MV-4-11 (cell line): ENCODE results near the gene DRGX.

Experiments used
- DNase-seq: peaks from one replicate; lab custom pipeline; 2025; lab: John Stamatoyannopoulos, UW

DRGX gene

DNA sequence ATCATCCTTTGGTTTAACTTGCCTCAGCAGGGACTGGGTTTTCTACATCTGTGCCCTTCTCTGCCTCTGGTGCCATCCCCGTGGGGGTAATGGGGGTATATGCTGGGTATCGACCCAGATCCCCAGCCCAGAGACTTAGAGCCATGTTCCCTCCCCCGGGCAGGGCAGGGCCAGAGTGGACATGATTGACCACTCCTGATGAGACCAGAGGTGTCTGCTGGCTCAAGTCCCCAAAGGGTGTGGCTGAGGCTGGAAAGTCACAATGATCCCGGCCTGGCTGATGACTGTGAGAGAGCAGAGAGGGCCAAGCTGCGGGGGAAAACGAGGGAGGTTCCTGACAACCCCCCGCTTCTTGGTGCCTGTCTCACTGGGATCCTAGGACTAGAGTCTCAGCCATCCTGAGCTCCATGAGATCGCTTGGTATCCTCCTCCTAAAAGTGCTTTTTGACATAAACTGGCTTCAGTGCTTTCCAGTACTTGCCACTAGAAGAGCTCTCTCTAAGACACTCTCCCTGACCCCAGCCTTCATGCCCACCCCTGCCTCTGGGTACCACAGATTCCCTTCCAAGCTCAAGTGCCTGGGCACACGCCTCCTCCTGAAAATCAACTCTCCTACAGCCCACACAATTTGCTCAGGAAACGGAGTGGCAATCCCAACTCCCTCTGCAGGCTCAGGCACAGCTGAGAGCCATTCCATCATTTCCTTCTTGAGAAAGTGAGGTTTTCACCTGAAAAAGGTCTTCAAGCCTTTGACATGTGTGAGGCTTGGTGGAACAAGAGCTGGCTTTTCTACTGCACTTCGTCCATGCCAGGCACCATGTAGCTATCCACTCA, 33.9 kb downstream of the DRGX start:
- DNase-seq: no peak

DNA sequence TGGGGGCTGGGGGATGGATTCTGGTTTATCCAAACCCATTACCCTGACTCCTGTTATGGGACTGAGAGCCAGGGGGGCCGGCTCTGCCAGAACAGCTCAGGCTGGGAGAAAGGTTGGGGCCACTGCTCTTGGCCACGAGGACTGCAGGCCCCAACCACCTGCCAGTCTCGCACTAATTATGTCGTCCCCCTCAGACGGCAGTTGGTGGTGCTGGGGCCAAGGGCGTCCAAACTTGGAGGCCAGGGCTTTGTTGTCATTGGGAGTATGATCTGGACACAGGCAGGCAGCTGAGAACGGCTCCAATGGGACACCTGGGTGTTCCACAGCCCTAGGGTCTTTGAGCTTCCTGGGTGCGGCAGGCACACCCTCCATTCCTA, 34.7 kb downstream of the DRGX start:
- no peak for DNase-seq

DNA sequence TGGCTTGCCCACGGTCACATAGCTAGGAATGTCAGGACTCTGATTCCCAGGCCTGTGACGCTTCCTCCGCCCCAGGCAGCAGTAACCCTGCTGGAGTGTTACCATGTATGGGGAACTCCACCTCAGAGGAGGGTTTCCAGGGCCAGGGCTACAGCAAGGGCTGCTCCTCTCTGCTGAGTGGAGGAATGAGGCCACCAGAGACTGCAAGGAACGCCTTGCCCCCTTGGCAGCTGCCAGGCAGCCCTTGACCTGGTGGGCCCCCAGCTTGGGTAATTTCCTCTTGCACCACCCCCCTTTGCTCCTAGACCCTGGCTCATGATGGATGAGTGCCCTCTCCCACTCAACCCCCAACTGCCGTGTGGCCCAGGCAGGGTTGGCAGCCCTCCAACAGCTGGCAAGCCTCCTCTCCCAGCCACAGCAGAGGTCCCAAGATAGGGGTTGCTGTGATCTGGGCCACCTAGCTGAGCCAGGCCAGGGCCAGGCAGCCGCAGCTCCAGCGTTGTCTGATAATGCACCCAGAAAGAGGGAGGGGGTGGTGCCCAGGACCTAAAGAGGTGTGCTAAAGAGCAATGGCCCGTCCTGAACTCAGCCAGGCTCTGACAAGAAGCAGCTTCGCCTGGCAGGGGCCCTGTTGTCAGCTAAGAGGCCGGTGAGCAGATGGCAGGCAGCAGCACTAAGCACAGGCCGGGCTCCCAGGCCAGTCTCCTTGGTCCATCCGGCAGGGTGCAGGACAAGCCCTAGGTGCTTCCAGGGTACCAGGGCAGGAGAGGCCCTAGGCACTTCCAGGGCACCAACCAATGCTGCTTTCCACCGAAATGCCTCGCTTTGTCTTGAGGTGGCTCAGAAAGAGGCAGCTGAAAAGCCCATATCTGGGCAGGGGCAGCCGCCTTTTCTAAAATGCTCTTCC, 35.4 kb downstream of the DRGX start:
- DNase-seq: peak; percentile 31

DNA sequence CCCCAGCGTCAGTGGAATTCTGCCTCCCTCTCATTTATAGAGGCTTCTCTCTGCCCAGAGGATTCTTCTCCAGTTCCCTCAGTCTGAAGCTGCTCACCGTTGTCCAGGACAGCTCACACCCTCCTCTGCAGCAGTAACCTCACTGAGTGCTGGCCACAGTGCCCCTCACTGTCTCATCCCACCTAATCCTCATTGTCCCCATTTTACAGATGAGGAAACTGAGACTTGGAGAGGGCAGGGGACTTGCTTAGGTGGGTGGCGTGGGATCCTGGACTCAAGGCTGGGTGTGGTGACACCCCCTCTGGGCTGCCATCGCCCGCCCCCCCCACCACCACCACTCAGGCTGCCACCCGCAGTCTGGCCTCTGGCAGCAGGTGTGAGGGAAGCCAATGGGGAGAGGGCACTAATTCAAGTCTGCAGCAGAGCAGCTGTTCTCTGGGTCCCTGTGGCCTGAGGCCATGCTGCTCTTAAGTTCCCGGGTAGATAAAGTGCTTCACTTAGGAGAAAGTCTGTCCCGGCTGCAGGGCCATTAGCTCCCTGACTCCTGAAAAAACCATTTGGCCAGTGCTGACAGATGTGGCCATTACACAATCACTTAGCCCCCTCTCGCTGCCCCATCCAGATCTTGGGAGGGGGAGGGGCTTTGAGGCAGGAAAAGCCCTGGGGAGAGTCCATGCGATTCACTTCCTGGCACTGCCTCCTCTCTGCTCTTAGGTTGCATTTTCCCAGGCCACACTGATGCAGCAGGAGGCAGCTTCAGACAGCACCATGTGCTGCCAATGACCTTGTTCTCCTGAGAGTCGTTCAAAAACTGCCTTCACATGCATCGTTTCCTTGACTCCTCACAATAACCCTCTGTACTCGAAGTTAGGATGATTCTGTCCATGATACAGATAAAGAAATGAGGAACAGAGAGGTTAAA, 36.3 kb downstream of the DRGX start:
- peak; percentile 31 for DNase-seq

DNA sequence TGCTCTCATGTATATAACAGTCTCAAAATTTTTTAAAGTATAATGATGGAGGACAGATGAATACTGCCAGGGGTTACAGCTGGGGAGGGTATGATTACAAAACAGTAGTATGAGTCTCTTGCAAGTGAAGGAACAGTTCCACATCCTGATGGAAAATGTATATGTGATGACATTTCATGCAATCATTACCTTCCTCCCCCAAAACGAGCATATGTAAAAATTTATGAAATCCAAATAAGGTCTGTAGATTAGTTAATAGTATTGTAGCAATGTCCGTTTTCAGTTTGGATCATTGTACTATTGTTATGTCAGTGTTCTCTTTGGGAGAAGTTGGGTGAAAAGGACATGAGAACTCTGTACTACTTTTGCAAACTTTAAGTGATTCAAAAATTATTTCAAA, 38.0 kb downstream of the DRGX start:
- DNase-seq: peak; percentile 15

DNA sequence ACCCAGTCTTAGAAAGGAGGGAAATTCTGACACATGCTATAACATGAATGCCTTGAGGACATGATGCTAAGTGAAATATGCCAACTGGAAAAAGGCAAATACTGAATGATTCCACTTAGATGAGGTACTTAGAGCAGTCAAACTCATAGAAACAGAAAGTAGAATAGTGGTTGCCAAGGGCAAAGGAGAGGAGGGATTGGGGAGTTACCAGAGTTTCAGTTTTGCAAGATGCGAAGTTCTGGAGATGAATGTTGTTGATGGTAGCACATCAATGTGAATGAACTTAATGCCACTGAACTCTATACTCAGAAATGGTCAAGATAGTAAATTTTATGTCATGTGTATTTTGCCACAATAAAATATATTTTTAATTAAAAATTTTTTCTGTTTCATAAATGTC, 38.9 kb downstream of the DRGX start:
- peak; percentile 35 for DNase-seq

DNA sequence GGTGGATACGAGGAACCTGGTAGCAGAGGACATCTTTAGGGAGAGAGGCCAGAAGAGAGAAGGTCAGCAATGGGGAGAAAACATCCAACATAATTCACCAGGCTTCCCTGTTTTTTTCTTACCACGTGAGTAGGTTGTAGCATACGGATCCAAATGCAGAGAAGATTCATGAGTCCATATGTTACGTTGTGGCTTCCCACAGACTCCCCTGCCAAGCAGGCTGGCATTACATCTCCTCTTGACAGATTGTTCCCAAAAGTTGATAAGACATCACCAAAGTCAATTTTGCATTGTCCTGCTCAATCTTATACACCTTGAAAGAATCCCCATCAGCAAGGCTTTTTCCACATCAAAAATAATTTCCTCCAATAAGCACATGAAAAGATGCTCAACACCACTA, 39.7 kb downstream of the DRGX start:
- DNase-seq: no peak

DNA sequence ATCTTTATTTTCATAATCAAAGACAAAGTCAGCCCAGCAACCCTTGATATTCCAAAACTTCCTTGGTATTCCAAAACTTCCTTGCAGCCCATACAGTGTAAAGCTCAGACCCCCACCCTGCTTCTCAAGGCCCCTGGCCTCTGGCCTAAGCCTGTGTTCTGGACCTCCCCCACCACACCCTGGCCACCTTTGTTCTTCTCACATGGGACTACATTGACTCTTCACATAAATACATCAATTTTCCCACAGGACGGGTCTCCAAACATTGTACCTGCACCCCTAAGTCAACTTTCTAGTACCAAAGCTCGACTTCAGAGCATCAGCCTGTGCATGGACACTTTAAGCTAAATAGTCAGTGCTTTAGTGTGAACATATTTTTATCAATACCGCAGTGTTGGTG, 40.7 kb downstream of the DRGX start:
- no peak for DNase-seq

DNA sequence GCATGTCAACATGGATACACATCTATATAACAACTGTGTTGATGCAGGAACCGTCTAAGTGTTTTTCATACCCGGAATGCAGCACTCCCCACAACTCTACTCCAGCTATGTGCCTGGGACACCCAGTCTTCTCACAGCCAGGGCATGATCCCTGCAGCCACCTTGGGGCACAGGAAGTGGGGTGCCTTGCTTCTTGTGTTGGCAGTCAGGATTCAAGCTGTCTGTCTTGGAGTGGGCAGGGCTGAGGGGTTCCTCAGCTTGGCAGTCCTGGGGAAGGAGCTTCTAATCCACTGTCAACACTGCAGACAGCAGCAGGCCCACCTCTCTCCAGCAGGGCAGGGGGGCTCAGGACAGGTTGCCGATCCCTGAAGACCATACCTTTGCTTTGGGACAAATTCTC, 41.3 kb downstream of the DRGX start:
- no peak for DNase-seq

DNA sequence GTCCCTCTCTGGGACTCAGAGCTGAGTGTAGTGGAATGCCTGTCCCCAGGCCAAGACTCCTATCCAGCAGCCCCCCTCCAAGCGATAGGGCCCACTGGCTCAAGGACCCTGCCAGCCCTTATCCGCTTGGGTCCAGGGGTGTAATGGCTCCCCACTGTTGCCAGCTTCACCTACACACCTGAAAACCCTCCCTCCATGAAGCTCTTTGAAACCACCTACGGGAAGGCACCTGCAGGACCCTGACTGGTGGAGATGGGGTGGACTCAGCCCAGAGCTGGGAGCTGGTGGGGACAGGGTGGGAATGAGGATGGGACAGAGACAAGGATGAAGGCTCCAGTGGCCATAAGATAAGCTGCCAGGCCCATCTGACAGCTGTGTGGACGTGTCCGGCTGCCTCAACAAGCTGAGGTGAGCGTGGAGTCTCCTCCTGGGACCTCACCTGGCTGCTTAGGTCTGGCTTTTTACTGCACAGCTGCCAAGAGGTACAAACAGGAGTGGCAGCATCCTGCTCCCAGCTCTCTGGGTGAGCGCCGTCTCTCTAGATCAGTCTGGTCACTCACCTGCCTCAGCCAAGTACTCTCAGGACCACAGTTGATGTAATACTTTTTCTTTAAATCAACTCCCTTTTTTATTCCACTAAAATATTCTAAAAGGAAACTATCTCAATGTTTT, 41.9 kb downstream of the DRGX start:
- DNase-seq: no peak

DNA sequence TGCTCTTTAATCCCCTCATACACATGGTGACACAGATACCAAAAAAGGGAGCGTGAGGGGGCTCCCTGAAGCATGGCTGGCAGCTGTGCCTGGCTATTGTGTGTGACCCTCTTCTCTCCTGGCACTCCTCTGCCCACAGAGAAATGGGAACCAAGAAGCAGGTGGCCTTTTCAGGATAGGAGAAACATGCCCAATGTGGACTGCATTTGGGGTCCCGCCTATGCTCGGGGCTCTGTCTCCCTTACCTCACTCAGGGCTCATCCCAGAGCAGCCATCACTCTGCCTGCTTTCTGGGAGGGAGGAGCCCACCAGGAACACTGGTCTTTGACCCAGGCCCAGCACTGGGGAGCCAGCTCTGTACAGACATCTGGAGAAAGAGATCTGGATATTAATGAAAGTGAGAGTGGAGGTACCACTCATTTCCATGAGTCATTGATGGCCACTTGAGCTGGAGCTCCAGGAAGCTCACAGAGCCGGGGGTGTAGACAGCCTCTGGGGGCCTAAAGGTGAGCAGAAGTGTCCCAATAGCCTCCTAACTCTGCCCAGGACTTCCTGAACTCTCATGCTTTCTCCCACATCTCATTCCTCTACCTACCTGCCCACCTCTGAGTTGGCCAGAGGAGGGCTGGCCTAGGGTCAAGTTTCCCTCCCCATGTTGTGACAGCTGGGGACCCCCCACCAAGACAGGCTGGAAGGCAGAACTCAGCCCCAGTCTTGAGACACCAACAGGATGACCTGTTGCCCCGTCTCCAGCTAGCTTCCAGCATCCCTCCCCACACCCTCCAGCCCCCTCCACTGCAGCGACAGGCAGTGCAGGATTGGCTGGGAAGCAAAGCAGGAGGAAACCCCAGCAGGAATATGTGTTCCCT, 42.6 kb downstream of the DRGX start:
- DNase-seq: no peak

DNA sequence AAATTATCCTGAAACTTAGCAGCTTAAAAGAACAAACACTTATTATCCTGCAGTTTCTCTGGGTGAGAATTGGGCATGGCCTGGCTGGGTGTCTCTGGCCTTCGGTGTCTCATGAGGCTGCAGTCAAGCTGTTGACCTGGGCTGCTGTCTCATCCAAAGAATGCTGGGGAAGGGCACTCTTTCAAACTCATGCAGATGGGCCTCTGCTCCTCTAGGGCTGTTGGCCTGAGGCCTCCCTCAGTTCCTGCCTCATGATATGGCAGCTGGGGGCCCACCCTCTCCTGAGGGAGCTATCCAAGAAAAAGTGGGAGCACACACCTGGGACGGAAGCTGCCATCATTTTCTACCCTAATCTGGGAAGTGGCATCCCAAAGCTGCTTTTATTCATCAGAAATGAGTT, 43.6 kb downstream of the DRGX start:
- DNase-seq: no peak

DNA sequence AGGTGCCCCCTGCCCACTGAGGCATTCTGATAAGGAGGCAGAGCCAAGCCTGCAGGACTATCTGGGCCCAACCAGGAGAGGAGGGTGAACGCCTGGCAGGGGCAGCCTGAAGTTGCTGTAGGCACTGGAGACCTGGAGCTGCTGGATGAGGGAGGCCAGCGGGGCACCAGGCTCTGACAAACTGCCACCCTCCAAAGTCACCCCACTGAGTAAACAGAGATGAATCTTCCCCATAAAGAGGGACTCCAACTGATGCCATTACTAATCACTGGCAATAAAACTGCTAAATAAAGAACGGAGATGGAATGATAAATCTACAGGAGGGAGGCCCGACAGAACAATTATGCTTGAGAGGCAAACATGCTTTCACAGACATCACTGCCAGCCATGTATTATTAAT, 44.2 kb downstream of the DRGX start:
- no peak for DNase-seq

DNA sequence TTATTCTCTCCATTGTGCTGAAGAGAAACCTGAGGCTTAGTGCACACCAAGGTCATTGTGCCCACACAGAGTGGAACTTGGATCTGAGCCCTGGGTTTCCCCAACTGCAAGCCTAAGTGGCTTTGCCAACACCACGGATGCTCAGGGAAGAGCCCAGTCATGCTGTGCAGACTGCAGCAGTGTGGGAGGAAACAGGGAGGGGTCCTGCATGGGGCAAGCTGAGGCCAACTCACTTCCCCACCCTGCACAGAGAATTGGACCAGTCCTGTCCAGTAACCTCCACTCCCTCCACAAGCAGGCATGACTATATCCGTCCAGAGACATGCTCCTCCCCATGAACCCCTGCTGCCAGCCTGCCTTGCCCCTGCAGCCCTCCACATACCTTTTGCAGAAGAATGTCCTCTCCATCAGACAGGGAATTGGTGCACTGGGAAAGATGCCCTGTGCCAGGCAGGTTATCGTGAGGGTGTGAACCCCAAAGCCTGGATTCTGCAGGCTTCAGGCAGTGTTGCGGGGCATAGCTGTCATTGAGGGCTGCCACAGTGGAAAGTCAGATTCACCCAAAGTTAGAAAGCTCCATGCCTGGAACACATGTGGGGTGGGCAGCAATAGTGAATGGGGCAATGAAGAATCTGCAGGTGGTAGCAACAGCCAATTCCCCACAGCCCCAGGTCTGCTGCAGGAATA, 44.9 kb downstream of the DRGX start:
- DNase-seq: no peak

DNA sequence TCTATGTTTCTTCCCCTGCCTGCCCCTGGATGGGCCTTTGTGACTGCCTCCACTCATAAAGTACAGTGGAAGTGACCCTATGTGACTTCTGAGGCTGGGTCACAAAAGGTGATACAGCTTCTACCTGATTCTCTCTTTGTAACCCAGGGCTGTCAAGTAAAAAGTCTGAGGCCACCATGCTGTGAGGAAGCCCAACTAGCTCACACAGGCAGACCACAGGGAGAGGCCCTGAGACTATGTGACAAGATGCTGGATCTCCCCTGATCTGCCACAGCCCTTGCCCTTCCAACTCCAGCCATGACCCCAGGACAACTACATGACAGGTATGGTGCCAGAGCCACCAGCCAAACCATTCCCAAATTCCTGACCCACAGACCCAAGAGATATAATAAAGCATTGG, 45.8 kb downstream of the DRGX start:
- no peak for DNase-seq

DNA sequence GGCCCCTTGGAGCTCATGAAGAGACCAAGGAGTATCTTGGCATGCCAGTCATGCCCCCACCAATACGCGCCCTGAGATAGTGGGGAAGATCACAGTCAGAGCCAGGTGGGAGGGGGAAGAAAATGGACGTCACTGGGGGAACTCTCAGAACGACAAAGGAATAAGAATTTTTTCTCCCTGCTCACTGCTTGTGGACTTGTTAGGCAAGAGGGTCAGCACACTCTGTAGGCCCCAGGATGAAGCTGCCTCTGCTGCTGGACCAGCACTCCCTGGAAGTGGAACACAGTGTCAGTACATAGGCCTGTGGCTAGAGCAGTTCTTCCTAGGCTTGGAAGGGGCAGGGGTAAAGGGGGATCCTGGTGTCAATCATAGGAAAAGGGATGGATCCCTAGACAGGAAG, 46.5 kb downstream of the DRGX start:
- no peak for DNase-seq

DNA sequence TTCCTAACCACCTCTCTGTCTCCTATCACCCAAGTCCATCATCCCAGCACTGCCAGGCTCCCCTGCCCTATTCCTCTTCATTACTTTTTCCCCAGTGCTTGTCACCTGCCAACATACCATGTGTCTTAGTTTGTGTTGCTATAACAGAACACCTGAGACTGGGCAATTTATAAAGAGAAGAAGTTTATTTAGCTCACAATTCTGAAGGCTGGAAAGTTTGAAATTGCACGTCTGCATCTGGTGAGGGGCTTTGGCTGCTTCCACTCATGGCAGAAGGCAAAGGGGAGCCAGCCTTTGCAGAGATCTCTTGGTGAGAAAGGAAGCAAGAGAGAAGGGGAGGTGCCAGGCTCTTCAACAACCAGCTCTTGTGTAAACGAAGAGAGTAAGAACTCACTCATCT, 47.3 kb downstream of the DRGX start:
- DNase-seq: no peak

DNA sequence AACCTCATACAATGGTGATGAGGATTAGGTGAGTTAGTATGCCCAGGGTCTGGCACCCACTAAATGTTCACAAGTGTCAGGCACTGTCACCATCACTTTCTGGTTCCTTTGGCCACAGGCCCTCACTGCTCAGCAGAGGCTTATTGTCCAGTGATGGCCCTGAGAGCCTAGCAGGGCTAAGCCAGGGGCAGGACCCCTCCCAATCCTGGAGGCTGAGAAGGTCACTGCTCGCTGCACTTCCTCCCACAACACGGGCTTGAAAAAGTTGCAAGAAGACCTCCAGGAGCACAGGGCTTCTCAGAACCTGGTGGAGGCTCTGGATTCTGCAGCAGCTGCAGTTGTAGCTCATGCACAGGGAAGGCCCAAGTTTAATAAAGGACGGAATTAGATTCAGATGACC, 48.1 kb downstream of the DRGX start:
- DNase-seq: no peak

DNA sequence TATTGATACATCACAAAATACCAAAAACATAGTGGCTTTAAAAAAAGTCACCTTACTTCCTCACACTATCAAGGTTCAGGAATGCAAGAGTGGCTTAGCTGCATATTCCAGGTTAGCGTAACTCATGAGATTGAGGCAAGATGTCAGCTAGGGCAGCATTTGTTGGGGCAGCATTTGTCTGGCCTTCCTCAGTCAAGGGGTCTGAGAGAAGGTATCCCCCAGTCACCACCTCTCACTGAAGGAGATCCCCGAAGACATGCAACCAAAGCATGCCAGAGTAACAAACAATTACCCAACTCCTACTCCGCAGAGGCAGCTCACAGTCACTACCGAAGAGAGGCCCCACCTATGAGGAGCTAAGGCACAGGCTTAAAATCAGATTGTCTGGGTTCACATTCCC, 48.5 kb downstream of the DRGX start:
- DNase-seq: no peak

DNA sequence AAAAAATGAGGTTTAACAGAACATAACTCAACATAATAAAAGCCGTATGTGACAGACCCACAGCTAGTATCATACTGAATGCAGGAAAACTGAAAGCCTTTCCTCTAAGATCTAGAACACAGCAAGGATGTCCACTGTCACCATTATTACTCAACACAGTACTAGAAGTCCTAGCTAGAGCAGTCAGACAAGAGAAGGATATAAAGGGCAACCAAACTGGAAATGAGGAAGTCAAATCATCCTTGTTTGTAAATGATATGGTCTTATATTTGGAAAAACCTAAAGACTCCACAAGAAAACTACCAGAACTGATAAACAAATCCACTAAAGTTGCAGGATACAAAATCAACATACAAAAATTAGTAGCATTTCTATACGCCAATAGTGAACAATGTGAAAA, 51.0 kb downstream of the DRGX start:
- peak; percentile 25 for DNase-seq
